GM12878 (cell line): ENCODE data around the gene YIF1B. TPM values are rescaled to one million over a fixed set of nuclear protein-coding genes. Genes with fewer than 3 reads are reported as not detected.

Experiments used
- REST ChIP-seq: IDR thresholded peaks from 2 replicates; pipeline ENCODE4 v1.6.1; 2012; ENCODE audit warnings: mild to moderate bottlenecking, low read depth, low read length
- polyA plus RNA-seq, 11 experiments: library from polyadenylated mRNA; depleted of rRNA in 4 of 11; unstranded in 6 of 11; stranded (reverse) in 5 of 11; fragments of >200 nt; fragmentation: Nextera tagmentation in 4 of 11; fragmentation: Illumina TruSeq in 1 of 11; extraction: Ambion mirVana in 4 of 11; extraction: Trizol in 1 of 11; gene quantifications; 1 replicate in 1 of 11; 2 replicates in 10 of 11; pipeline versions ENCODE4 v1.2.1 to v1.2.3, GENCODE V29; 2011 to 2016; ENCODE audit warnings: inconsistent platforms in 2 of 11, missing spikeins in 2 of 11, low read depth in 1 of 11
- total RNA-seq, 4 experiments: library from RNA; depleted of rRNA in 3 of 4; stranded (reverse); fragments of >200 nt in 3 of 4; fragmentation: Illumina TruSeq in 1 of 4; extraction: Trizol in 1 of 4; gene quantifications; 2 replicates each; pipeline versions ENCODE4 v1.2.1 to v1.2.3, GENCODE V29; 2013 to 2021
- TF ChIP-seq, protein P1 (sequence below): fragments of 450-650 bp; IDR thresholded peaks from 2 replicates; pipeline ENCODE4 v1.6.1; 2017; ENCODE audit warnings: mild to moderate bottlenecking, moderate library complexity

The YIF1B gene
- total and polyA plus RNA-seq, 10 of the 15 experiments (the other 5 are each of a cell fraction or from before 2014, with no cell fraction given): 1.3 to 106 (median 53.5) TPM

GRCh38 chr19:38320969-38321339 lies 5.2 kb upstream of the YIF1B start (continued):
- TF ChIP-seq, protein P1, sequence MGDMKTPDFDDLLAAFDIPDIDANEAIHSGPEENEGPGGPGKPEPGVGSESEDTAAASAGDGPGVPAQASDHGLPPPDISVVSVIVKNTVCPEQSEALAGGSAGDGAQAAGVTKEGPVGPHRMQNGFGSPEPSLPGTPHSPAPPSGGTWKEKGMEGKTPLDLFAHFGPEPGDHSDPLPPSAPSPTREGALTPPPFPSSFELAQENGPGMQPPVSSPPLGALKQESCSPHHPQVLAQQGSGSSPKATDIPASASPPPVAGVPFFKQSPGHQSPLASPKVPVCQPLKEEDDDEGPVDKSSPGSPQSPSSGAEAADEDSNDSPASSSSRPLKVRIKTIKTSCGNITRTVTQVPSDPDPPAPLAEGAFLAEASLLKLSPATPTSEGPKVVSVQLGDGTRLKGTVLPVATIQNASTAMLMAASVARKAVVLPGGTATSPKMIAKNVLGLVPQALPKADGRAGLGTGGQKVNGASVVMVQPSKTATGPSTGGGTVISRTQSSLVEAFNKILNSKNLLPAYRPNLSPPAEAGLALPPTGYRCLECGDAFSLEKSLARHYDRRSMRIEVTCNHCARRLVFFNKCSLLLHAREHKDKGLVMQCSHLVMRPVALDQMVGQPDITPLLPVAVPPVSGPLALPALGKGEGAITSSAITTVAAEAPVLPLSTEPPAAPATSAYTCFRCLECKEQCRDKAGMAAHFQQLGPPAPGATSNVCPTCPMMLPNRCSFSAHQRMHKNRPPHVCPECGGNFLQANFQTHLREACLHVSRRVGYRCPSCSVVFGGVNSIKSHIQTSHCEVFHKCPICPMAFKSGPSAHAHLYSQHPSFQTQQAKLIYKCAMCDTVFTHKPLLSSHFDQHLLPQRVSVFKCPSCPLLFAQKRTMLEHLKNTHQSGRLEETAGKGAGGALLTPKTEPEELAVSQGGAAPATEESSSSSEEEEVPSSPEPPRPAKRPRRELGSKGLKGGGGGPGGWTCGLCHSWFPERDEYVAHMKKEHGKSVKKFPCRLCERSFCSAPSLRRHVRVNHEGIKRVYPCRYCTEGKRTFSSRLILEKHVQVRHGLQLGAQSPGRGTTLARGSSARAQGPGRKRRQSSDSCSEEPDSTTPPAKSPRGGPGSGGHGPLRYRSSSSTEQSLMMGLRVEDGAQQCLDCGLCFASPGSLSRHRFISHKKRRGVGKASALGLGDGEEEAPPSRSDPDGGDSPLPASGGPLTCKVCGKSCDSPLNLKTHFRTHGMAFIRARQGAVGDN: no peak
- TF ChIP-seq REST: no peak
